Trophoblast cell (in vitro differentiated cells and primary cell): Measurements from ENCODE around the gene MAGED4.
"Not testable (repeated sequence)": the region's sequence is repeated elsewhere in the genome, so short reads cannot be mapped to it uniquely, and the experiment has no call there.

Experiments used
- DNase-seq, 2 donors: peaks; one replicate each; pipeline ENCODE4 v3.0.0-alpha.2; 2016
- H2AFZ ChIP-seq: 2 replicates; pipeline ENCODE4 v1.6.1; 2013; ENCODE audit warnings: low read length, moderate library complexity, mild to moderate bottlenecking; ENCODE audit not compliant: insufficient read depth, poor library complexity
- H2AK5ac ChIP-seq: 2 replicates; pipeline ENCODE4 v1.6.1; 2013; ENCODE audit warnings: mild to moderate bottlenecking, low read length
- H2BK120ac ChIP-seq: 2 replicates; pipeline ENCODE4 v1.6.1; 2013; ENCODE audit warnings: low read length, mild to moderate bottlenecking, moderate library complexity; ENCODE audit not compliant: insufficient read depth, poor library complexity
- H2BK12ac ChIP-seq: 2 replicates; pipeline ENCODE4 v1.6.1; 2013; ENCODE audit warnings: mild to moderate bottlenecking, low read length, moderate library complexity
- H2BK5ac ChIP-seq: 2 replicates; pipeline ENCODE4 v1.6.1; 2013; ENCODE audit warnings: low read length, low read depth, moderate library complexity, mild to moderate bottlenecking; ENCODE audit not compliant: poor library complexity
- H3K14ac ChIP-seq: 2 replicates; pipeline ENCODE4 v1.6.1; 2013; ENCODE audit warnings: mild to moderate bottlenecking, low read length
- H3K18ac ChIP-seq: 2 replicates; pipeline ENCODE4 v1.6.1; 2013; ENCODE audit warnings: mild to moderate bottlenecking, low read length
- H3K23ac ChIP-seq: 2 replicates; pipeline ENCODE4 v1.6.1; 2013; ENCODE audit warnings: low read length
- H3K27ac ChIP-seq: 2 replicates; pipeline ENCODE4 v1.5.1; 2013; ENCODE audit warnings: low read depth, mild to moderate bottlenecking, inconsistent platforms, low read length, moderate library complexity
- H3K27me3 ChIP-seq: 2 replicates; pipeline ENCODE4 v1.6.1; 2013; ENCODE audit warnings: inconsistent platforms, mild to moderate bottlenecking, low read length, moderate library complexity; ENCODE audit not compliant: insufficient read depth
- H3K36me3 ChIP-seq, 2 experiments: 1 replicate in 1 of 2; 2 replicates in 1 of 2; pipeline ENCODE4 v1.6.1; 2013; ENCODE audit warnings: low read length in 2 of 2, mild to moderate bottlenecking in 2 of 2, moderate library complexity in 1 of 2; ENCODE audit not compliant: insufficient read depth in 2 of 2, control insufficient read depth in 1 of 2
- H3K4ac ChIP-seq: 2 replicates; pipeline ENCODE4 v1.6.1; 2013; ENCODE audit warnings: low read depth, mild to moderate bottlenecking, low read length, moderate library complexity
- H3K4me1 ChIP-seq, 2 experiments: 1 replicate in 1 of 2; 2 replicates in 1 of 2; pipeline ENCODE4 v1.6.1; 2013; ENCODE audit warnings: low read length in 2 of 2, mild to moderate bottlenecking in 2 of 2, moderate library complexity in 1 of 2; ENCODE audit not compliant: insufficient read depth in 2 of 2, control insufficient read depth in 1 of 2
- H3K4me2 ChIP-seq: 2 replicates; pipeline ENCODE4 v1.6.1; 2013; ENCODE audit warnings: inconsistent platforms, mild to moderate bottlenecking, low read length, moderate library complexity
- H3K4me3 ChIP-seq: 2 replicates; pipeline ENCODE4 v1.5.1; 2013; ENCODE audit warnings: mild to moderate bottlenecking, low read depth, low read length, inconsistent platforms
- H3K79me1 ChIP-seq: one replicate; pipeline ENCODE4 v1.6.1; 2013; ENCODE audit warnings: low read length
- H3K79me2 ChIP-seq: 2 replicates; pipeline ENCODE4 v1.6.1; 2013; ENCODE audit warnings: low read length, mild to moderate bottlenecking; ENCODE audit not compliant: control insufficient read depth, insufficient read depth, poor library complexity
- H3K9ac ChIP-seq: 2 replicates; pipeline ENCODE4 v1.6.1; 2013; ENCODE audit warnings: mild to moderate bottlenecking, low read length
- H3K9me3 ChIP-seq: 2 replicates; pipeline ENCODE4 v1.6.1; 2013; ENCODE audit warnings: low read depth, mild to moderate bottlenecking, control low read depth, inconsistent platforms, low read length; ENCODE audit not compliant: insufficient read depth
- H4K12ac ChIP-seq: 2 replicates; pipeline ENCODE4 v1.6.1; 2013; ENCODE audit warnings: low read depth, mild to moderate bottlenecking, low read length, moderate library complexity
- H4K8ac ChIP-seq: 2 replicates; pipeline ENCODE4 v1.6.1; 2013; ENCODE audit warnings: low read depth, mild to moderate bottlenecking, low read length, moderate library complexity
- H4K91ac ChIP-seq: one replicate; pipeline ENCODE4 v1.6.1; 2013; ENCODE audit warnings: low read depth, mild to moderate bottlenecking, low read length, moderate library complexity
- WGBS: extraction: QIAGEN DNeasy Blood & Tissue Kit; methylation state at CpG from one replicate; pipeline ENCODE4 v1.1.7; 2013; ENCODE audit warnings: missing lambda C conversion rate; ENCODE audit not compliant: insufficient read length, insufficient coverage; ENCODE audit errors: extremely low coverage; 5-methylcytosine and 5-hydroxymethylcytosine counted together

MAGED4 gene

DNA sequence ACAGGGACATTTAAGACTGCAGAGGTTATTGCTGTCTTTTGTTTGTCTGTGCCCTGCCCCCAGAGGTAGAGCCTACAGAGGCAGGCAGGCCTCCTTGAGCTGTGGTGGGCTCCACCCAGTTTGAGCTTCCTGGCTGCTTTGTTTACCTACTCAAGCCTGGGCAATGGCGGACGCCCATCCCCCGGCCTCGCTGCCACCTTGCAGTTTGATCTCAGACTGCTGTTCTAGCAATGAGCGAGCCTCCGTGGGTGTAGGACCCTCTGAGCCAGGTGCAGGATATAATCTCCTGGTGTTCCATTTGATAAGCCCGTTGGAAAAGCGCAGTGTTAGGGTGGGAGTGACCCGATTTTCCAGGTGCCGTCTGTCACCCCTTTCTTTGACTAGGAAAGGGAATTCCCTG, 34.0 kb upstream of the MAGED4 start:
- H3K27ac ChIP-seq, H3K9ac ChIP-seq, H4K91ac ChIP-seq, H3K18ac ChIP-seq, H3K79me2 ChIP-seq, H4K8ac ChIP-seq, H3K4me2 ChIP-seq, H3K9me3 ChIP-seq, H4K12ac ChIP-seq, H3K27me3 ChIP-seq, H2AK5ac ChIP-seq, H3K14ac ChIP-seq, H2AFZ ChIP-seq, H3K4me3 ChIP-seq, H2BK5ac ChIP-seq, H2BK120ac ChIP-seq, DNase-seq, H3K36me3 ChIP-seq, H3K4ac ChIP-seq, H2BK12ac ChIP-seq, H3K4me1 ChIP-seq, H3K23ac ChIP-seq, H3K79me1 ChIP-seq: not testable (repeated sequence)
- WGBS: no CpG with 5 or more reads among the region's 10 CpGs

DNA sequence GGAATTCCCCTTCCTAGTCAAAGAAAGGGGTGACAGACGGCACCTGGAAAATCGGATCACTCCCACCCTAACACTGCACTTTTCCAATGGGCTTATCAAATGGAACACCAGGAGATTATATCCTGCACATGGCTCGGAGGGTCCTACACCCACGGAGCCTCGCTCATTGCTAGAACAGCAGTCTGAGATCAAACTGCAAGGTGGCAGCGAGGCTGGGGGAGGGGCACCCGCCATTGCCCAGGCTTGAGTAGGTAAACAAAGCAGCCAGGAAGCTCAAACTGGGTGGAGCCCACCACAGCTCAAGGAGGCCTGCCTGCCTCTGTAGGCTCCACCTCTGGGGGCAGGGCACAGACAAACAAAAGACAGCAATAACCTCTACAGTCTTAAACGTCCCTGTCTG, 24.5 kb upstream of the MAGED4 start:
- not testable (repeated sequence) for H4K12ac ChIP-seq, H2BK12ac ChIP-seq, H3K27ac ChIP-seq, H4K91ac ChIP-seq, H2BK120ac ChIP-seq, DNase-seq, H3K23ac ChIP-seq, H3K18ac ChIP-seq, H3K27me3 ChIP-seq, H4K8ac ChIP-seq, H2AK5ac ChIP-seq, H3K4me1 ChIP-seq, H2AFZ ChIP-seq, H3K4ac ChIP-seq, H3K36me3 ChIP-seq, H3K79me2 ChIP-seq, H3K4me3 ChIP-seq, H3K14ac ChIP-seq, H2BK5ac ChIP-seq, H3K79me1 ChIP-seq, H3K4me2 ChIP-seq, H3K9ac ChIP-seq, H3K9me3 ChIP-seq
- no CpG with 5 or more reads among the region's 8 CpGs for WGBS

DNA sequence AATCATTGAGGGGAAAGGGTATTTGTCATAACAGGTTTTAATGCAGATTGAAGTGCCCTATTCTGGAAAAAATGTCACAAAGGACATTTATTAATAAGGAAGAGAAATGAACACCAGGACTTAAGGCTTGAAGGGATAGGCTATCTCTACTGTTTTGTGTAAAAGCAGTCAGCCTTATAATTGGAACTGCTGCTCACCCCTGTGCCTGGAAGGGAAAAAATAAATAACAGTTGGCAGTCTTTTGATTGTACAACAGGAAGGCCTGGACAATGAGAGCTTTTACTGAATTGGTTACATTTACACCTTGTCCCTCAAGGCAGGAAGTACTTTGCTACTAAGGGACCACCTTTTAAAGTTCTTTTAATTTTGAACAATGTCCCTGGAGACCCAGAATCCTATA, 17.8 kb upstream of the MAGED4 start:
- no peak overlapping the region for H3K27ac ChIP-seq
- no peak for DNase-seq
- no peak overlapping the region for H2BK120ac ChIP-seq
- H4K12ac ChIP-seq: no peak overlapping the region
- no peak overlapping the region for H2AK5ac ChIP-seq
- no peaks in the 10 kb centered on the region for H3K79me2 ChIP-seq
- H3K27me3 ChIP-seq: no peaks in the 10 kb centered on the region
- H3K79me1 ChIP-seq: no peaks in the 10 kb centered on the region
- H4K8ac ChIP-seq: no peak overlapping the region
- H3K9me3 ChIP-seq: no peaks in the 10 kb centered on the region
- no peak overlapping the region for H4K91ac ChIP-seq
- H3K23ac ChIP-seq: no peak overlapping the region
- no peak overlapping the region for H3K14ac ChIP-seq
- no peaks in the 10 kb centered on the region for H3K36me3 ChIP-seq
- H2BK5ac ChIP-seq: no peak overlapping the region
- H2AFZ ChIP-seq: no peak overlapping the region
- H3K4ac ChIP-seq: no peak overlapping the region
- no peak overlapping the region for H2BK12ac ChIP-seq
- no peak overlapping the region for H3K4me3 ChIP-seq
- H3K9ac ChIP-seq: no peak overlapping the region
- H3K4me1 ChIP-seq: no peaks in the 10 kb centered on the region
- no peak overlapping the region for H3K4me2 ChIP-seq
- H3K18ac ChIP-seq: no peak overlapping the region

DNA sequence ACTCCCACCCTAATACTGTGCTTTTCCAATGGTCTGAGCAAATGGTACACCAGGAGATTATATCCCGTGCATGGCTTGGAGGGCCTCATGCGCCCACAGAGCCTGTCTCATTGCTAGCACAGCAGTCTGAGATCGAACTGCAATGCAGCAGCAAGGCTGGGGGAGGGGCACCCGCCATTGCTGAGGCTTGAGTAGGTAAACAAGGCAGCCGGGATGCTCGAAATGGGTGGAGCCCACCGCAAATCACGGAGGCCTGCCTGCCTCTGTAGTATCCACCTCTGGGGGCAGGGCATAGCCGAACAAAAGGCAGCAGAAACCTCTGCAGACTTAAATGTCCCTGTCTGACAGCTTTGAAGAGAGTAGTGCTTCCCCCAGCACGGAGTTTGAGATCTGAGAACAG, 13.6 kb upstream of the MAGED4 start:
- not testable (repeated sequence) for H4K8ac ChIP-seq, H3K14ac ChIP-seq
- no CpG with 5 or more reads among the region's 10 CpGs for WGBS

DNA sequence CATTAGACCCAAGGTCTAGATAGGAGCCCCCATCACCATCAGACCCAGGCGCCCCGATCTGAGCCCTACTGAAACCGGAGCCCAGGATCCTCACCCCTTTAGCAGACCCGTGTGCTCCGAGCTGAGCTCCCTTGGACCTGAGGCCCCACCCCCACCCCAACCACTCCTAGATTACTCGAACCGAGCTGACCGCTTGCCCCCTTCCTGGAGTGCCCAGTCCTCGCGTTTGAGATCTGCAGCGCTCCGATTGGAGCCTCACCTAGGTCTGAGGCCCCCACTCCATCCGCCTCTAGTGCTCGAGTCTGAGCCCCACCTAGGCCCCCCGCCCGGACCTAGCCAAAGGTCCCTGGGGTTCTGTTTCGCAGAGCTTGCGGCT, 378 bp downstream of the MAGED4 start:
- H4K8ac ChIP-seq, H3K18ac ChIP-seq, H4K12ac ChIP-seq, H3K4me1 ChIP-seq, H3K79me2 ChIP-seq, H2BK12ac ChIP-seq, H2BK5ac ChIP-seq, DNase-seq, H3K23ac ChIP-seq, H2BK120ac ChIP-seq, H2AFZ ChIP-seq, H3K4me2 ChIP-seq, H2AK5ac ChIP-seq, H3K36me3 ChIP-seq, H3K9ac ChIP-seq, H3K9me3 ChIP-seq, H3K4me3 ChIP-seq, H4K91ac ChIP-seq, H3K27me3 ChIP-seq, H3K14ac ChIP-seq, H3K27ac ChIP-seq, H3K79me1 ChIP-seq, H3K4ac ChIP-seq: not testable (repeated sequence)
- no CpG with 5 or more reads among the region's 18 CpGs for WGBS

More for the DNA sequence above, 13.6 kb upstream of the MAGED4 start:
- not testable (repeated sequence) for H3K36me3 ChIP-seq, H3K27ac ChIP-seq, H2BK120ac ChIP-seq, H3K9me3 ChIP-seq, H3K4me3 ChIP-seq, H2AFZ ChIP-seq, H3K4me1 ChIP-seq, H3K4ac ChIP-seq, H2AK5ac ChIP-seq, H3K9ac ChIP-seq, H4K12ac ChIP-seq, H2BK12ac ChIP-seq, H2BK5ac ChIP-seq, H3K79me1 ChIP-seq, H3K4me2 ChIP-seq, H3K79me2 ChIP-seq, H4K91ac ChIP-seq, DNase-seq, H3K18ac ChIP-seq, H3K27me3 ChIP-seq, H3K23ac ChIP-seq
